Activated T-helper 2 cell treated with anti-CD3 and anti-CD28 coated beads, Interferon-gamma antibody, Interleukin-2, Interleukin-4, amounts not matched to agents 10 μg/mL and 5 μg/mL and 100 μg/mL, durations not matched to agents 14 hours and 24 hours and 36 hours (primary cell): ENCODE measurements around the gene INTS6L. TPM values are rescaled to one million over a fixed set of nuclear protein-coding genes. Genes with fewer than 3 reads are reported as not detected.
A peak's percentile ranks its signal among the peaks of the same experiment; 100 is the strongest.

Source experiments
- DNase-seq: peaks from one replicate; pipeline ENCODE4 v3.0.0; 2021; ENCODE audit warnings: low spot score
- H3K27ac Mint-ChIP-seq: one replicate; pipeline ENCODE4 v1.8.0; 2021; ENCODE audit warnings: mixed read lengths
- H3K27me3 Mint-ChIP-seq: one replicate; pipeline ENCODE4 v1.8.0; 2021; ENCODE audit warnings: low read depth, mixed read lengths
- H3K36me3 Mint-ChIP-seq: one replicate; pipeline ENCODE4 v1.8.0; 2021; ENCODE audit warnings: low read depth, mixed read lengths
- H3K4me1 Mint-ChIP-seq: one replicate; pipeline ENCODE4 v1.8.0; 2021; ENCODE audit warnings: low read depth, mixed read lengths
- H3K4me3 Mint-ChIP-seq: one replicate; pipeline ENCODE4 v1.8.0; 2021; ENCODE audit warnings: low read depth, mild to moderate bottlenecking, moderate library complexity, mixed read lengths
- H3K9me3 Mint-ChIP-seq: one replicate; pipeline ENCODE4 v1.8.0; 2021; ENCODE audit warnings: mixed read lengths
- intact Hi-C: fragments of 100-400 bp; cut with micrococcal nuclease; formaldehyde crosslinking; loops from one replicate; pipeline ENCODE4 v1.15.1; 2023
- total RNA-seq: library from RNA; stranded (reverse); gene quantifications from 2 replicates; pipeline ENCODE4 v1.2.3, GENCODE V29; 2022

The INTS6L gene
- total RNA-seq, 1 donor from 2014 or later: 29.4 TPM

DNA sequence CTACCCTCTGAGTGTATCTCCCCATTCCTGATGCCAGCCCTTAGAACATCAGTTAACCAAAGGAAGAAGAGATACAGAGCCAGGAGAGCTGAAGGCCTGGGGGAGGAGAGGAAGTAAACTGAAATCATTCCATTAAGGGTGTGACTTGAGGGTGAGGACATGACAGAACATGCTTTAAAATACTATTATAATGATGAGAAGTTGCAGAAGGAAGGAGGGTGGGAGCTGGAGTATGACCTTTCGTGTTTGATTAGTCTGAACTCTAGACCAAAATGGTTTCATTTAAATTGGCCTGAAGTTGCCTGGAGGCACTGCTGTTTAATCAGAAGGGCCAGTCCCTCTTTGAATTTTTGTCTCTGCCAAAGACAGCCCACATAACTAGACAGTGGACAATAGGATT, 11.4 kb downstream of the INTS6L start:
- Mint-ChIP-seq H3K27me3 (no peaks in the 10 kb centered on the region), H3K4me3 (no peak overlapping the region), H3K27ac (peak overlapping the region; percentile 9), H3K9me3 (no peaks in the 10 kb centered on the region), H3K4me1 (peaks cover 39% of the 10 kb centered on the region), H3K36me3 (peaks cover 36% of the 10 kb centered on the region)
- DNase-seq: no peak
- intact Hi-C loops: no loop called here

DNA sequence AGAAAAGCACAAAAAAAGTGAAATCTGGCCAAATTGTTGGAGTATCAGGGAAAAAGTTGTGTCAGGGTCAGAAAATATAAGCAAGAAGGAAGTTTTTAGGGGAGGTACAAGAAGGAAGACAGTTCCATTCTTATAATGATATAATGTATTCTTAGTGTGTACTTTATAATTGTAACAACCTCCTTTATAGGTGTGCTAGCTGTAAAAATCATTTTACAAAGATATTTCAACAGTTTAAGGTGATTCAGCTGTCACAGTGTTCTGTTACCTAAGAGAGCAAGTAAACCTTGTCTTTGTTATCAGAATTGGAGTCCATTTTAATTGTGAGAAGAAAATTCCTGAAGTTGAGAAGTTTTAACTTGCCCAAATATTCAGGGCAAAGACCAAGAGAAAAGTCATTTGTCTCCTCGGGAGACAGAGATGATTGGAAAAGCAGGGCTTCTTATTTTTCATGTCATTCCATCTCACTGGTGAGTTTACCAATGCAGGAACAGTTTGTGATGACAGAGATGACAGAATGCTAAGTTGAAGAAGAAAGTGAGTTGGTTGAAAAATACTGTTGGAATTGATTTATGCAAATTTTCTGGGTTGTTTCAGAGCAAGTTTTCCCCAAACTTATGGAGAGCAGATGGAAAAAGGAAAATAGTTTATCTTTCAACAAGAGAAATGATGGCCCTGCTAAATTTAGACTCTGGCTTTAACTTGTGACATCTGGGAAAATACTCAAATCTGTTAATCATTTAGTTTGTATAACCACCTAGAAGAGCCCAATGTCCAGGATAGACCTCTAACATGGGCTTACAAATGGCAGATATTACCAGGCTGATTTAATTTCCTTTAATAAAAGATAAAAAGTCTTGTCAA, 14.8 kb downstream of the INTS6L start:
- Mint-ChIP-seq H3K27ac (peak overlapping the region; percentile 20), H3K4me3 (no peak overlapping the region), H3K9me3 (no peaks in the 10 kb centered on the region), H3K36me3 (peaks cover 31% of the 10 kb centered on the region), H3K27me3 (no peaks in the 10 kb centered on the region), H3K4me1 (peaks cover 43% of the 10 kb centered on the region)
- no peak for DNase-seq
- intact Hi-C loops: loop anchor here (2.0 kb wide), 1 partner anchor 15 kb away; the partner anchor contains the start of gene INTS6L

GRCh38 chrX:135536877-135537276, 16.4 kb downstream of the INTS6L start:
- Mint-ChIP-seq H3K27ac (peak overlapping the region; percentile 4), H3K36me3 (peaks cover 23% of the 10 kb centered on the region), H3K4me1 (peaks cover 35% of the 10 kb centered on the region), H3K4me3 (no peak overlapping the region), H3K9me3 (no peaks in the 10 kb centered on the region), H3K27me3 (no peaks in the 10 kb centered on the region)
- intact Hi-C loops: no loop called here
- no peak for DNase-seq

DNA sequence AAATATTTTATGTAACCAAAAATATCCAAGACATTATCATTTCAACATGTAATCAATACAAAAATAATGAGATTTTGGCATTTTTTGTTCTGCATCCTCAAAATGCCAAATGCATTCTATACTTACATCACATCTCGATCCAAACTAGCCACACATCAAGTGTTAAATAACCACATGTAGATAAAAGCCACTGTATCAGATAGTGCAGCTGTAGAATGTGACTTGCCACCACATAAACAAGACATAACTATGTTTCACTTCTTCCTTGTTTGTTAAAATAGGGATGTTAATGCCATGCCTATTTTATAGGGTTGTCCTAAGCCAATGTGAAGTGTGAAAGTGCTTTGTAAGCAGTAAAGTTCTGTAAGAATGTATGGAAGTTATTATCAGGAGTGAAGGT, 20.9 kb downstream of the INTS6L start:
- Mint-ChIP-seq H3K4me3 (no peak overlapping the region), H3K4me1 (peaks cover 34% of the 10 kb centered on the region), H3K9me3 (no peaks in the 10 kb centered on the region), H3K27ac (no peak overlapping the region), H3K27me3 (no peaks in the 10 kb centered on the region), H3K36me3 (peaks cover 38% of the 10 kb centered on the region)
- intact Hi-C loops: no loop called here
- no peak for DNase-seq

DNA sequence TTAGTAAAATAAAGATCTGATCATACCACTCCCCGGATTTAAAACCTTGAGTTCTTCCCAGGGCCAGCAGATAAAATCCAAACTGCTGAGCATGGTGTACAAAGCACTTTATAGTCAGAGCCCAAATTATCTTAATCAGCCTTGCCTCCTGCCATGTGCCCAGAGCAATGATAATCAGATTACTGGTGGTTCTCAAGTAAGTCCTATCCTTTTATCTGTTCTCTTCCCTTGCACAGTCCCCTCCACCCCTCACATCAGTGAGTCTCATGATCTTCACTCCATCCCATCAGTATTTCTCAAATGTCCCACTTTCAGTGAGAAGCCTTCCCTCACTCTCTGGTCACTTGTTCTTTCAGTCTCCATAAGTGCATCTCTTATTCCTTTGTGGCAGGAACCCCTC, 22.7 kb downstream of the INTS6L start:
- no peaks in the 10 kb centered on the region for H3K9me3 Mint-ChIP-seq
- DNase-seq: no peak
- intact Hi-C loops: no loop called here
- no peak overlapping the region for H3K4me3 Mint-ChIP-seq
- peaks cover 42% of the 10 kb centered on the region for H3K36me3 Mint-ChIP-seq
- H3K27me3 Mint-ChIP-seq: no peaks in the 10 kb centered on the region
- H3K4me1 Mint-ChIP-seq: peaks cover 27% of the 10 kb centered on the region
- H3K27ac Mint-ChIP-seq: no peak overlapping the region

DNA sequence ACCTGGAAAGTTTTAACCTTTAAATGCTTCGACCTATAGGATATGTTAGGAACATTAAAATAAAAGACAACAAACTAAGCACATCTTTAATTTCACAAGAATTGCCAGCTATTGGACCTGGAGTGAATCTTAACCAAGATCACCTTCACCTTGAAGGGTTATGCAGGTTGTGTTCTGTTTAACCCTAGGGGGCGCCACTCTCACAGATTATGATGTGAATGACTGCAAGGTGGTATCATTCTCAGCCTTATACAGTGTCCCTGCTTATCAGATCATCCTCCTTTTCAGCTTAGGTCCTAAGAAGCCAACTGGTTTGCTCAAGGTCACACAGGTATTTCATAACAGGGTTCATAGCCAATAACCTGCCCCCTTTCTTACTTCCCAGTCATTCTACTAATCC, 23.5 kb downstream of the INTS6L start:
- Mint-ChIP-seq H3K4me1 (peaks cover 23% of the 10 kb centered on the region), H3K36me3 (peaks cover 41% of the 10 kb centered on the region), H3K9me3 (no peaks in the 10 kb centered on the region), H3K4me3 (no peak overlapping the region), H3K27ac (no peak overlapping the region), H3K27me3 (no peaks in the 10 kb centered on the region)
- DNase-seq: no peak
- intact Hi-C loops: no loop called here

- Mint-ChIP-seq H3K36me3 (peaks cover 44% of the 10 kb centered on the region), H3K9me3 (no peaks in the 10 kb centered on the region), H3K27ac (peak overlapping the region; percentile 29), H3K27me3 (no peaks in the 10 kb centered on the region), H3K4me3 (no peak overlapping the region), H3K4me1 (peaks cover 18% of the 10 kb centered on the region)
- DNase-seq: no peak
- intact Hi-C loops: no loop called here
Measured at GRCh38 chrX:135544338-135544948, 24.0 kb downstream of the INTS6L start.

DNA sequence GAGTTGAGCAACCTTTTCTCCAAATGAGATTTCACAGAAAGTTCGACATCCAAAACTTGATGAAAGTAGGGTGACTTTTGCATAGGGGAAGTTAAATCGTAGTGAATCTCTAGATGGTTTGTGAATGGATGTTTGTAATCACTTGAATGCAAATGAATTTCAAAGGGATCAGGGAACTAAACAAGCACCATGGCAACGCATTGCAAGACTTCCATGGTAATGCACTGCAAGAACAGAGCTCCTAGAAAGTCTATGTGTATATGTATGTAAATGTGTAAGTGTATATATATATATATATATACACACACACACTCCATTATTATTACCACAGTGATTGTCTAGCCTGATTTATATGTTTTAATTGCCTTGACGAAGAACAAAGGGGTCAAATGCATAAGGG, 27.3 kb downstream of the INTS6L start:
- Mint-ChIP-seq H3K4me3 (no peak overlapping the region), H3K36me3 (peaks cover 68% of the 10 kb centered on the region)

DNA sequence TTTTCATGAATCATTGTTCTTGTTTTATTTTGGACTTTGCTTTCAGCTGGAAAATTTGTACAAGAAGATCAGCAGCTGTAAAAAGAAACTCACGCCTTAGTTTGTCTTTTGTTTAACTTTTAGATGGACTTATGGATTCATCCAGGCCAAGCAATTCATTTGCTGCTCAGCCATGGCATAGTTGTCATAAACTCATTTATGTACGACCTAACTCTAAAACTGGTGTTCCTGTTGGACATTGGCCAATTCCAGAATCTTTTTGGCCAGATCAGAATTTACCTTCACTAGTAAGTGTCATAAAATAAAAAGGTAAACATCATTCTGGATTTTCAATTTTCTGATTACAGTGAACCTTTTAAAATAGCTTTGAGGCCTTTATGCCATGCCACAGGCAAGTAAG, 29.1 kb downstream of the INTS6L start:
- H3K4me1 Mint-ChIP-seq: peaks cover 3% of the 10 kb centered on the region
- H3K36me3 Mint-ChIP-seq: peaks cover 69% of the 10 kb centered on the region
- intact Hi-C loops: no loop called here

More for the DNA sequence above, 27.3 kb downstream of the INTS6L start:
- no peak for DNase-seq
- no peaks in the 10 kb centered on the region for H3K27me3 Mint-ChIP-seq
- peaks cover 14% of the 10 kb centered on the region for H3K4me1 Mint-ChIP-seq
- intact Hi-C loops: no loop called here
- no peaks in the 10 kb centered on the region for H3K9me3 Mint-ChIP-seq
- no peak overlapping the region for H3K27ac Mint-ChIP-seq

DNA sequence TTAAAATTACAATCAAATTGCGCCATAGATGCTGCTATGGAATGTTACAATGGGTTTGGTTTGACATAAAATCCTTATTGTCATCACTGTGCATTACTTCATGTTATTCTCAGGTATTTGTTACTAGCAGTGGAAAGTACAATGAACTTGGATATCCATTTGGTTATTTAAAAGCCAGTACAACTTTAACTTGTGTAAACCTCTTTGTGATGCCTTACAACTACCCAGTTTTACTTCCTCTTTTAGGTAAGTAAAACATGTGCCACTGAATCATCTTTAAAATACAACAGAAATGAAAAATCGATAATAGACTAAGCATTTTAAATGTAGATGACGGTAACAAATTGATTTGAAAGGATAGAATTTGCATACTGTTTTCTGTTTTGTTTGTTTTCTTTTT, 35.6 kb downstream of the INTS6L start:
- peaks cover 56% of the 10 kb centered on the region for H3K36me3 Mint-ChIP-seq

More for the DNA sequence above, 29.1 kb downstream of the INTS6L start:
- no peak overlapping the region for H3K27ac Mint-ChIP-seq
- no peak overlapping the region for H3K4me3 Mint-ChIP-seq
- DNase-seq: no peak
- no peaks in the 10 kb centered on the region for H3K27me3 Mint-ChIP-seq
- no peaks in the 10 kb centered on the region for H3K9me3 Mint-ChIP-seq

GRCh38 chrX:135557344-135557743, 36.9 kb downstream of the INTS6L start:
- no peaks in the 10 kb centered on the region for H3K27me3 Mint-ChIP-seq

More for the DNA sequence above, 35.6 kb downstream of the INTS6L start:
- Mint-ChIP-seq H3K4me1 (no peaks in the 10 kb centered on the region), H3K4me3 (no peak overlapping the region), H3K27ac (no peak overlapping the region), H3K9me3 (no peaks in the 10 kb centered on the region), H3K27me3 (no peaks in the 10 kb centered on the region)
- intact Hi-C loops: no loop called here
- no peak for DNase-seq

GRCh38 chrX:135572436-135572835, 52.0 kb downstream of the INTS6L start:
- Mint-ChIP-seq H3K27ac (no peak overlapping the region), H3K36me3 (peaks cover 45% of the 10 kb centered on the region), H3K4me3 (no peak overlapping the region), H3K9me3 (no peaks in the 10 kb centered on the region), H3K4me1 (peaks cover 1% of the 10 kb centered on the region), H3K27me3 (no peaks in the 10 kb centered on the region)
- intact Hi-C loops: loop anchor here (5.0 kb wide), 1 partner anchor 50 kb away; the partner anchor contains the start of gene INTS6L
- no peak for DNase-seq

More at GRCh38 chrX:135557344-135557743, 36.9 kb downstream of the INTS6L start:
- Mint-ChIP-seq H3K9me3 (peaks cover under 1% of the 10 kb centered on the region), H3K4me3 (no peak overlapping the region), H3K36me3 (peaks cover 54% of the 10 kb centered on the region), H3K27ac (no peak overlapping the region), H3K4me1 (no peaks in the 10 kb centered on the region)
- intact Hi-C loops: no loop called here
- no peak for DNase-seq

GRCh38 chrX:135581496-135581895, 61.0 kb downstream of the INTS6L start:
- Mint-ChIP-seq H3K4me3 (no peak overlapping the region), H3K4me1 (no peaks in the 10 kb centered on the region), H3K36me3 (peaks cover 36% of the 10 kb centered on the region), H3K27me3 (no peaks in the 10 kb centered on the region), H3K9me3 (no peaks in the 10 kb centered on the region), H3K27ac (no peak overlapping the region)
- no peak for DNase-seq
- intact Hi-C loops: no loop called here
